Measurements from ENCODE around the gene ENDOD1. TPM values are rescaled to one million over a fixed set of nuclear protein-coding genes. Genes with fewer than 3 reads are reported as not detected.
A peak's percentile ranks its signal among the peaks of the same experiment; 100 is the strongest.

The ENDOD1 gene
- total RNA-seq, 1 experiment from 2014 or later = 3.3 TPM

DNA sequence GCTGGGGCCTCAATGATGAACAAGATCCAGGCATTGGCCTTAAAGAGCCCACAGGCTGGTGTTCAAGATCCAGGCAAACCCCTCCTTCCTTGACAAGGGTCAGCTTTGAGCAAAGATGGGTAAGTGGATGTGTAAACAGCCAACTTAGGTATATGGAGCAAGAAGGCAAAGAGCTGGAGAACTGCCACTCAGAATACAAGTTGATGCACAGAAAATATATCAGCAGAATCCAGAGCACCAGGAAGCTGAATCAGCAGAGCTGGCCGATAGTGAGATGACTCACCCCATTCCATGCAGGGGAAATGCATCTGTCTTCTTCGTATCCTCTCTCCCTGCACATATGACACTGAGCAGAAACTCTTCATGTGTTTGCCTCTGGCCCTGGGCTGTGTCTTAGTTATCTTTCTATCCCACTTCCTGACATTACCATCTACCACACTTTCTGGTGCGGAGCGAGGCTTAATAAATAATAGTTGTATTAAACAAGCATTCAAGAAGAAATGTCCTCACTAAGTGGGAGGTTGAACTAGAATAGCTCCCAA is 57.8 kb downstream of the ENDOD1 start (continued):
- TF ChIP-seq, protein P1, sequence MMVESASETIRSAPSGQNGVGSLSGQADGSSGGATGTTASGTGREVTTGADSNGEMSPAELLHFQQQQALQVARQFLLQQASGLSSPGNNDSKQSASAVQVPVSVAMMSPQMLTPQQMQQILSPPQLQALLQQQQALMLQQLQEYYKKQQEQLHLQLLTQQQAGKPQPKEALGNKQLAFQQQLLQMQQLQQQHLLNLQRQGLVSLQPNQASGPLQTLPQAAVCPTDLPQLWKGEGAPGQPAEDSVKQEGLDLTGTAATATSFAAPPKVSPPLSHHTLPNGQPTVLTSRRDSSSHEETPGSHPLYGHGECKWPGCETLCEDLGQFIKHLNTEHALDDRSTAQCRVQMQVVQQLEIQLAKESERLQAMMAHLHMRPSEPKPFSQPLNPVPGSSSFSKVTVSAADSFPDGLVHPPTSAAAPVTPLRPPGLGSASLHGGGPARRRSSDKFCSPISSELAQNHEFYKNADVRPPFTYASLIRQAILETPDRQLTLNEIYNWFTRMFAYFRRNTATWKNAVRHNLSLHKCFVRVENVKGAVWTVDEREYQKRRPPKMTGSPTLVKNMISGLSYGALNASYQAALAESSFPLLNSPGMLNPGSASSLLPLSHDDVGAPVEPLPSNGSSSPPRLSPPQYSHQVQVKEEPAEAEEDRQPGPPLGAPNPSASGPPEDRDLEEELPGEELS (CRISPR knock-in tag; IDR thresholded peaks at IDR 0.05) = no peak
- TF ChIP-seq ZNF219 (CRISPR knock-in tag; IDR thresholded peaks at IDR 0.05; ENCODE audit: borderline replicate concordance) (no peak), ZNF396 (CRISPR knock-in tag; IDR thresholded peaks at IDR 0.05; ENCODE audit: borderline replicate concordance) (no peak), MXD4 (CRISPR knock-in tag; IDR thresholded peaks at IDR 0.05; ENCODE audit: borderline replicate concordance) (no peak), TCF7 (CRISPR knock-in tag; IDR thresholded peaks at IDR 0.05; ENCODE audit: low read depth) (no peak)

DNA sequence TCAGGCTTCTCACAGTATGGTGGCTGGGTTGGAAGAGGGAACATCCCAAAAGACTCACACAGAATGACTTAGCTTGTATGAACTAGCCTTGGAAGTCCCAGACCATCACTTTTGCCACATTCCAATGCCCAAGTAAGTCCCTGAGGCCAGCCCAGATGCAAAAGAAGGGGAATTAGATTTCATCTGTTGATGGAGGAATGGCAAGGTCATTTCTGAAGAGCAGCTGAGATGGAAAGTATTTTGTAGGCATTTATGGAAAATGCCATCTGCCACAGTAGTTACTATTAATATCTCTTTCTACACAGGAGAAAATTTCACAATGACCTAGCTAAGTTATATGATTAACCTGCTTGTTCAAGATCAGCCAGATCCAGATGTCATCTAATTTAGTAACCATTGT is 58.8 kb downstream of the ENDOD1 start:
- H3K4me1 Mint-ChIP-seq = peaks cover 11% of the 10 kb centered on the region
- H3K27me3 Mint-ChIP-seq (ENCODE audit: low read depth) = peaks cover 78% of the 10 kb centered on the region
- TF ChIP-seq, protein P2, sequence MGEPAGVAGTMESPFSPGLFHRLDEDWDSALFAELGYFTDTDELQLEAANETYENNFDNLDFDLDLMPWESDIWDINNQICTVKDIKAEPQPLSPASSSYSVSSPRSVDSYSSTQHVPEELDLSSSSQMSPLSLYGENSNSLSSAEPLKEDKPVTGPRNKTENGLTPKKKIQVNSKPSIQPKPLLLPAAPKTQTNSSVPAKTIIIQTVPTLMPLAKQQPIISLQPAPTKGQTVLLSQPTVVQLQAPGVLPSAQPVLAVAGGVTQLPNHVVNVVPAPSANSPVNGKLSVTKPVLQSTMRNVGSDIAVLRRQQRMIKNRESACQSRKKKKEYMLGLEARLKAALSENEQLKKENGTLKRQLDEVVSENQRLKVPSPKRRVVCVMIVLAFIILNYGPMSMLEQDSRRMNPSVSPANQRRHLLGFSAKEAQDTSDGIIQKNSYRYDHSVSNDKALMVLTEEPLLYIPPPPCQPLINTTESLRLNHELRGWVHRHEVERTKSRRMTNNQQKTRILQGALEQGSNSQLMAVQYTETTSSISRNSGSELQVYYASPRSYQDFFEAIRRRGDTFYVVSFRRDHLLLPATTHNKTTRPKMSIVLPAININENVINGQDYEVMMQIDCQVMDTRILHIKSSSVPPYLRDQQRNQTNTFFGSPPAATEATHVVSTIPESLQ (CRISPR knock-in tag; IDR thresholded peaks at IDR 0.05) = no peak
- no peaks in the 10 kb centered on the region for H3K36me3 Mint-ChIP-seq
- no peaks in the 10 kb centered on the region for H3K9me3 Mint-ChIP-seq
- POLR2A ChIA-PET = no interaction called here
- ATAC-seq (no peak), DNase-seq (ENCODE audit: low spot score) (no peak)
- no peak overlapping the region for H3K4me3 Mint-ChIP-seq
- CTCF ChIA-PET = interaction anchor here (1.6 to 4.8 kb wide), 2 partner anchors 55 to 79 kb away, joined by 5 to 89 read pairs; partner anchors contain the start of gene SRSF8
- H3K27ac Mint-ChIP-seq = no peak overlapping the region

DNA sequence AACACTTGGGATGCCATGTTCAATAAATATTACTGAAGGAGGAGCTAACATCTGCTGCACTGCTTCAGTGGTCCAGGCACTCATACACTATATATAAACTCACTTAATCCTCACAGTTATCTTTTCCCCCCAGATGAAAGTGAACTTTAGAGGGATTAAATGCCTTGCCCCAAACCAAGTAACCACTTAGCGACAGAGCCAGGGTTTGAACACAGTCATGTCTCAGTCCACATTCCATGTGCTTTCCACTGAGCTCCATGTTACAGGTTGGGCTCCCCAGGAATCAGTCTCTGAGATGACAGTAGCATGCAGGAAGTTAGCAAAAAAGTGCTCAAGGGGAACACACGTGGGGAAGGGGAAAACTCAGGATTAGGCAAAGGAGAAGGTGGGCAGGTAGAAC is 59.3 kb downstream of the ENDOD1 start:
- ATAC-seq (no peak), DNase-seq (ENCODE audit: low spot score) (no peak)
- Mint-ChIP-seq H3K27me3 (ENCODE audit: low read depth) (peaks cover 73% of the 10 kb centered on the region), H3K9me3 (no peaks in the 10 kb centered on the region), H3K27ac (no peak overlapping the region), H3K4me3 (0 out of 2 replicates have a peak overlapping the region, but pooled peaks have one; percentile 81), H3K36me3 (no peaks in the 10 kb centered on the region), H3K4me1 (peaks cover 11% of the 10 kb centered on the region)
- CTCF ChIA-PET = interaction anchor here (1.6 to 4.8 kb wide), 3 partner anchors 10 to 80 kb away, joined by 5 to 89 read pairs (median 5); partner anchors contain the start of gene SRSF8
- TF ChIP-seq, protein P3, sequence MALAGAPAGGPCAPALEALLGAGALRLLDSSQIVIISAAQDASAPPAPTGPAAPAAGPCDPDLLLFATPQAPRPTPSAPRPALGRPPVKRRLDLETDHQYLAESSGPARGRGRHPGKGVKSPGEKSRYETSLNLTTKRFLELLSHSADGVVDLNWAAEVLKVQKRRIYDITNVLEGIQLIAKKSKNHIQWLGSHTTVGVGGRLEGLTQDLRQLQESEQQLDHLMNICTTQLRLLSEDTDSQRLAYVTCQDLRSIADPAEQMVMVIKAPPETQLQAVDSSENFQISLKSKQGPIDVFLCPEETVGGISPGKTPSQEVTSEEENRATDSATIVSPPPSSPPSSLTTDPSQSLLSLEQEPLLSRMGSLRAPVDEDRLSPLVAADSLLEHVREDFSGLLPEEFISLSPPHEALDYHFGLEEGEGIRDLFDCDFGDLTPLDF (CRISPR knock-in tag; IDR thresholded peaks at IDR 0.05) = no peak
- POLR2A ChIA-PET = no interaction called here

DNA sequence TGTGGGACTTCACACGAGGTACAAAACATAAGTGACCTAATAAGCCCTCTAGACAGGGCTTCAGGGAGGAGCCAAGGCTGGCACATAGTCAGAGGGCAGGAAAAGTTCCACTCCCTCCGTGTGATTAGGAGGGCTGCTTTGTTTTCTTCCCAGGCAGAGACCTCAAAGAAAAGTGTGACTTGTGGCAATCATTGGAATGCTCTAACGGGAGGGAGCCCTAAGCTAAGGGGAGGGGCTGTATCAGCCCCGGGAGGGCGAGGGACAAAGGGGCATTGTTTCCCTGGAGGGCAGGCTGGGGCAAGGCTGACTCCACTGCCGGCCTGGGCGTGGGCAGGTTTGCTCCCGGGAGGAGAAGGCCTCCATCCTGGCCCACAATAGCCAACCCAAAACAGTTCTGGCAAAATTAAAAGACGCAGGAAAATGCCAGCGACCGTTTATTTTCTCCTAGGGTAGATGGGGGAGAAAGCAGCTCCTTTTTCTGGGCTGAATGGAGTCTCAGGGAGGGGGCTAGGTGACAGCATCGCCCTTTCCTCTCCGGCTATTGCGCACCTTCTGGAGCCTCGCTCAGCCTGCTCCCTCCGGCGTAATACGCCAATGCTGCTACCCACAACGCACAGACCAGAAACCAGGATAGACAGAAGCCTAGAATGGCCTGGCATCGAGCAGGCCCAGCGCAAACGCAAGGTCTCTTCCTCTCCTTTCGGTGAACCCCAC is 60.2 kb downstream of the ENDOD1 start:
- ATAC-seq (peak; percentile 3), DNase-seq (ENCODE audit: low spot score) (peak; percentile 42)
- H3K27me3 Mint-ChIP-seq (ENCODE audit: low read depth) = peaks cover 64% of the 10 kb centered on the region
- ChIA-PET POLR2A (interaction anchor here (0.6 to 1.7 kb wide), 3 partner anchors 82 to 616 kb away, joined by 3 to 8 read pairs (median 4); partner anchors contain the start of gene SRSF8), CTCF (interaction anchor here (0.6 to 4.8 kb wide), 16 partner anchors 9 to 1517 kb away, joined by 3 to 89 read pairs (median 4); partner anchors contain the start of genes CWC15, KDM4D, SESN3 and SRSF8)
- H3K4me3 Mint-ChIP-seq = peak overlapping the region; percentile 81
- H3K4me1 Mint-ChIP-seq = peaks cover 13% of the 10 kb centered on the region
- no peak overlapping the region for H3K27ac Mint-ChIP-seq
- TF ChIP-seq, protein P4, sequence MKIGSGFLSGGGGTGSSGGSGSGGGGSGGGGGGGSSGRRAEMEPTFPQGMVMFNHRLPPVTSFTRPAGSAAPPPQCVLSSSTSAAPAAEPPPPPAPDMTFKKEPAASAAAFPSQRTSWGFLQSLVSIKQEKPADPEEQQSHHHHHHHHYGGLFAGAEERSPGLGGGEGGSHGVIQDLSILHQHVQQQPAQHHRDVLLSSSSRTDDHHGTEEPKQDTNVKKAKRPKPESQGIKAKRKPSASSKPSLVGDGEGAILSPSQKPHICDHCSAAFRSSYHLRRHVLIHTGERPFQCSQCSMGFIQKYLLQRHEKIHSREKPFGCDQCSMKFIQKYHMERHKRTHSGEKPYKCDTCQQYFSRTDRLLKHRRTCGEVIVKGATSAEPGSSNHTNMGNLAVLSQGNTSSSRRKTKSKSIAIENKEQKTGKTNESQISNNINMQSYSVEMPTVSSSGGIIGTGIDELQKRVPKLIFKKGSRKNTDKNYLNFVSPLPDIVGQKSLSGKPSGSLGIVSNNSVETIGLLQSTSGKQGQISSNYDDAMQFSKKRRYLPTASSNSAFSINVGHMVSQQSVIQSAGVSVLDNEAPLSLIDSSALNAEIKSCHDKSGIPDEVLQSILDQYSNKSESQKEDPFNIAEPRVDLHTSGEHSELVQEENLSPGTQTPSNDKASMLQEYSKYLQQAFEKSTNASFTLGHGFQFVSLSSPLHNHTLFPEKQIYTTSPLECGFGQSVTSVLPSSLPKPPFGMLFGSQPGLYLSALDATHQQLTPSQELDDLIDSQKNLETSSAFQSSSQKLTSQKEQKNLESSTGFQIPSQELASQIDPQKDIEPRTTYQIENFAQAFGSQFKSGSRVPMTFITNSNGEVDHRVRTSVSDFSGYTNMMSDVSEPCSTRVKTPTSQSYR (CRISPR knock-in tag; IDR thresholded peaks at IDR 0.05) = 0 out of 2 replicates have a peak, but pooled peaks have one; percentile 12
- TF ChIP-seq FOXK1 (CRISPR knock-in tag; IDR thresholded peaks at IDR 0.05) = no peak
- H3K36me3 Mint-ChIP-seq = no peaks in the 10 kb centered on the region
- no peaks in the 10 kb centered on the region for H3K9me3 Mint-ChIP-seq

Measured in WTC11 (cell line).